Immature natural killer cell (primary cell): ENCODE measurements around the gene CLIC5. TPM values are rescaled to one million over a fixed set of nuclear protein-coding genes. Genes with fewer than 3 reads are reported as not detected.

Source experiments
- DNase-seq, 3 donors: peaks; one replicate each; pipeline ENCODE4 v3.0.0; 2022; ENCODE audit warnings: mixed read lengths in 1 of 3
- H3K27ac Mint-ChIP-seq, 6 donors: one replicate each; pipeline ENCODE4 v1.8.0; 2020; ENCODE audit warnings: mixed read lengths in 6 of 6, mild to moderate bottlenecking in 5 of 6, inconsistent platforms in 4 of 6, moderate library complexity in 3 of 6
- H3K27me3 Mint-ChIP-seq, 3 donors: one replicate each; pipeline ENCODE4 v1.8.0; 2020 to 2021; ENCODE audit warnings: low read depth in 3 of 3, mild to moderate bottlenecking in 3 of 3, mixed read lengths in 3 of 3, moderate library complexity in 3 of 3, inconsistent platforms in 1 of 3
- H3K36me3 Mint-ChIP-seq, 3 donors: one replicate each; pipeline ENCODE4 v1.8.0; 2020; ENCODE audit warnings: mixed read lengths in 3 of 3, inconsistent platforms in 2 of 3, mild to moderate bottlenecking in 2 of 3
- H3K4me1 Mint-ChIP-seq, 2 donors: one replicate each; pipeline ENCODE4 v1.8.0; 2020; ENCODE audit warnings: inconsistent platforms in 2 of 2, mild to moderate bottlenecking in 2 of 2, mixed read lengths in 2 of 2, moderate library complexity in 1 of 2
- H3K4me3 Mint-ChIP-seq, 5 donors: one replicate each; pipeline ENCODE4 v1.8.0; 2020; ENCODE audit warnings: mild to moderate bottlenecking in 5 of 5, mixed read lengths in 5 of 5, inconsistent platforms in 3 of 5, moderate library complexity in 3 of 5
- H3K9me3 Mint-ChIP-seq, 6 donors: one replicate each; pipeline ENCODE4 v1.8.0; 2020; ENCODE audit warnings: mild to moderate bottlenecking in 6 of 6, mixed read lengths in 6 of 6, inconsistent platforms in 4 of 6, moderate library complexity in 3 of 6
- polyA plus RNA-seq, 3 donors: library from polyadenylated mRNA; unstranded; fragments of 300-500 nt; fragmentation: Illumina TruSeq; gene quantifications; one replicate each; pipeline ENCODE4 v1.2.3, GENCODE V29; 2021

CLIC5 gene
- under 1 TPM in 1 of 3 donors, not detected in 2; 0.44 TPM for polyA plus RNA-seq

DNA sequence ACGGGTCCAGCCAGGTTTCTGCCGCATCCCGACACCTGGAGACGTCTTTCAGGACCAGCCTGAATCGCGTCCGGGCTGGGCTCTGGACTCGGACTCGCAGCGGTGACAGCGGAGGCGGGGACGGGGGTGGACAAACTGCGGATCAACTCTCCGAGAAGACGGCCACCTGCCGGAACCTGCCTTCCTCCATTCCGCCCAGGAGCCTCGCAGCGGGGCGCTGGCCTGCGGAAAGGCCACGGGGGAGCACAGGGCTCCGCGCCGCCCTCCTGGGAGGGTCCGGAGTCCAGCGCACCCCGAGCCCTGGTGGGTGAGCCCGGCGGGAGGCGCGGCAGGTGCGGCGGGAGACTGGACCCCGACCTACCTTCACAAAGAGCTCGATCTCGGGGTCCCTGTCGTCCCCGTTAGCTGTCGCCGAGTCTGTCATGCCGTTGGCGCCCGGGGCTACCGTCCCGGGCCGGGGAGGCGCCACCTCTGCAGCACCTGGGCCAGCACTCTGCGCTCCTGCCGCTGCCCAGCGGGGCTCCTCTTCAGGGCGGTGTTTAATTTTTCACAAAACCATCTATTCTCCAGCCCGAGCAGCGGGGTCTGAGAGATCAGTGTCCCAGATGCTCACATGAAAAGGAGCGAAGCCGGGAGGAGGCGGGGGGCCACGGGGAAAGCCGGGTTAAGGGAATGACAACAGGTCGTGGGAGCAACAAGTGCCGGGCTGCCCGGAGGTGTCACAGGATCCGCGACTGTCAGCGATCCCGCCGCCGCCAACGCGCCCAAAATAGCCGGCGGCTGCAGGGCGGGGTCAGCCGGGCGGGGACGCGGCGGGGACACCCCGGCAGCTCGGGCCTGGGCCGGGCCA lies at the start of gene CLIC5:
TSS of gene CLIC5 (minus strand) at position 742 of the 850 bp plus-strand sequence. CDS start at position 424, 318 bp downstream.
- Mint-ChIP-seq H3K36me3 (no peaks in the 10 kb centered on the region), H3K4me3 (peak within 1 kb of the TSS; percentile 77 to 89 (median 86)), H3K27ac (peak within 1 kb of the TSS in 5 of 6 donors; percentile 3 to 74 (median 62)), H3K9me3 (peaks cover 0 to 2% (median 0%) of the 10 kb centered on the region in 6 donors), H3K27me3 (peaks cover 10 to 20% (median 16%) of the 10 kb centered on the region in 3 donors), H3K4me1 (peaks cover 52 to 55% of the 10 kb centered on the region in 2 donors)
- DNase-seq: peak in 2 of 3 donors; percentile 24 to 25

DNA sequence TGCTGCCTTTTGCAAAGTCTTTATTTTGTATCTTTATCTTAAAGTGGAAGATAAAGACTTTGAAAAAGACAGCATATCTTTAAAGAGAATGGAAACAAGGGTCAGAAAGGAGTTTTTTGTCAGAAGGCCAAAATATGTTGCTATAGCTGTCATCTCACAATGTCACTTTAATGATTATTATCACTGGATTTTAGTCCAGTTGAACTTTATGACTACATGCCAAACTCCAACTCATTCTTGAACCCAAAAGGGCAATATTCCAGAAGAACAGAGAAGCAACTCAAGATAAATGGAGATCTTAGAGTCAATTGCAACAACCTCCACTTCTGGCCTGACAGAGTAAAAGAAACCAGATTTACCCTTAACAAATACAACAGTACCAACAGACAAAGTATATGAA lies 47.3 kb upstream of the CLIC5 start:
- Mint-ChIP-seq H3K27ac (no peak overlapping the region), H3K27me3 (peaks cover 0 to 4% (median 4%) of the 10 kb centered on the region in 3 donors), H3K9me3 (no peaks in the 10 kb centered on the region), H3K4me3 (no peak overlapping the region), H3K36me3 (peaks cover 0 to 8% (median 0%) of the 10 kb centered on the region in 3 donors), H3K4me1 (peaks cover 9 to 12% of the 10 kb centered on the region in 2 donors)
- DNase-seq: no peak

DNA sequence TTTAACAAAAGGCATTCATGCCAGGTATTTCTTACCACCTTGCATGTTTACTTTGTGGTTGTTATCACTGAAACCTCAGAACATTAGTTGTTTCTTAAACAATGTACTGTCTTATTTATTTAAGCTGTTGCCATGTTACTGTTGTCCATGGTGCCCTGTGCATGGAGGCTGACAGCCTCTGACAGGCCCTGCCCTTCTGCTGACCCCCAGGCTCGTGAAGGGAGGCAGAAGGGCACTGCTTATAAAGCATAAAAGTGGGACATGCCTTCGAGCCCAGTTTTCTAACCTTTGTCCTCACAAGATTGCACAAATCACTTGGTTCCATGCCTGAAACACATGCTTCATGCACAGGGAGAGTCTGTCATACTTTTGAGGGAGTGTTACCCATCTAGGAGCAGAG lies 46.7 kb upstream of the CLIC5 start:
- H3K27me3 Mint-ChIP-seq: peaks cover 1 to 6% (median 5%) of the 10 kb centered on the region in 3 donors
- no peaks in the 10 kb centered on the region for H3K9me3 Mint-ChIP-seq
- peaks cover 9 to 12% of the 10 kb centered on the region in 2 donors for H3K4me1 Mint-ChIP-seq
- peak; percentile 24 to 38 (median 28) for DNase-seq
- H3K4me3 Mint-ChIP-seq: no peak overlapping the region
- peaks cover 0 to 8% (median 0%) of the 10 kb centered on the region in 3 donors for H3K36me3 Mint-ChIP-seq
- H3K27ac Mint-ChIP-seq: peak overlapping the region in 2 of 6 donors; percentile 10 to 20

DNA sequence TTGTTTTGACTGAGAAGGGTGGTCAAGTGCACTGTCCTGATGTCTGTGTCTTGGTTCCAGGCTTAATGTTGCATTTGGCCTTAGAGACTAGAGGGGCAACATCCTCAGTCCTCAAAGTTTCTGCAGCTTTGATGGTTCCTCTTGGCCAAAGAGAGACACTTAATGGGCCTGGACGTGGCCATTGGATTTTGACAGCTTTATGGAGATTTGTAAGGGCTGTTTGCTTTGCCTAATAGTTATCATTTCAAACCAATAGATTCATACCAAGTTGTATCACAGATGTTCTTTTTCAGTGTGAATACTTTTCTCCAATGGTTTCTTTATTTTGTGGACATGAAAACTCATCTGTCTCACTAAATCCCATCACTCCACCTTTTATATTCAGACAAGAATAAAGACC lies 45.8 kb upstream of the CLIC5 start:
- H3K27me3 Mint-ChIP-seq: peaks cover 0 to 5% (median 5%) of the 10 kb centered on the region in 3 donors

DNA sequence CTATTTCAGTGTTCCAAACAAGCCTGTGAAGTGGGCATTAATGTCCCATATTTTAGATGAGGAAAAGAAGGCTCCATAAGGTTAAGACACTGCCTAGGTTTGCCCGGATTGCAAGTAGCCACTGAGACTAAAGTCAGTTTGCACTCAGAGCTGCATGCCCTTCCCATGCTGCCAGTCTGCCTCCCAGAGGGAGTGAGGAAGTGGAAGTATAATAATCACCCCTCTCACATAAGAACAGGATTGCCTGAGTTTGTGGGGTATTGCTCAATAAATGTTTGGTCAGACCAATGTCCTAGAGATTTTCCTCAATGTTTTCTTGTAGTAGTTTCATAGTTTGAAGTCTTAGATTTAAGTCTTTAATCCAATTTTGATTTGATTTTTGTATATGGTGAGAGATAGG lies 43.9 kb upstream of the CLIC5 start:
- Mint-ChIP-seq H3K9me3 (peaks cover 0 to 2% (median 0%) of the 10 kb centered on the region in 6 donors), H3K36me3 (peaks cover 0 to 5% (median 0%) of the 10 kb centered on the region in 3 donors), H3K27ac (no peak overlapping the region), H3K4me1 (peaks cover 9 to 12% of the 10 kb centered on the region in 2 donors), H3K4me3 (no peak overlapping the region), H3K27me3 (peaks cover 3 to 5% (median 4%) of the 10 kb centered on the region in 3 donors)
- no peak for DNase-seq

More for the DNA sequence above, 45.8 kb upstream of the CLIC5 start:
- Mint-ChIP-seq H3K36me3 (peaks cover 0 to 5% (median 0%) of the 10 kb centered on the region in 3 donors), H3K4me1 (peaks cover 9 to 12% of the 10 kb centered on the region in 2 donors), H3K27ac (no peak overlapping the region), H3K4me3 (no peak overlapping the region), H3K9me3 (no peaks in the 10 kb centered on the region)
- DNase-seq: no peak

DNA sequence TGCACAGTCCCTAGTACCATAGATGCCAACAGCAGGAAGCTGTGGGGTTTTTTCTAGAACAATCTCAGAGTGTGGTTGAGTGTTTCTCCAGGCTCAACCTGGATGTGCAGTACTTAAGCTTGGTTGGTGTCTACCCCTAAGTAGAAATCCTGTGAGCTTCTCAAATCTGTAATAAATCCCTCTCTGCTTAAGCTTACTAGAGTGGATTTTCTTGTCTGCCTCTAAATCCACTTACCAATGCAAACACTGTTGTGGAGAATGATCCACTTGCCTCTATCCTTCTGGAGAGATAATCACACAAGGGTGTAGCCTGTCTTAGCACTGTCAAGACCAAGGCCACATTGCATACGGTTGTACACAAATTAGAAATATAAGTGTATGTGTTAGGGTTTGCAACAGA lies 43.3 kb upstream of the CLIC5 start:
- Mint-ChIP-seq H3K4me3 (no peak overlapping the region), H3K27me3 (peaks cover 3 to 5% (median 4%) of the 10 kb centered on the region in 3 donors), H3K9me3 (peaks cover 0 to 2% (median 0%) of the 10 kb centered on the region in 6 donors), H3K27ac (no peak overlapping the region), H3K4me1 (peaks cover 9 to 12% of the 10 kb centered on the region in 2 donors), H3K36me3 (peaks cover 0 to 5% (median 0%) of the 10 kb centered on the region in 3 donors)
- DNase-seq: no peak

DNA sequence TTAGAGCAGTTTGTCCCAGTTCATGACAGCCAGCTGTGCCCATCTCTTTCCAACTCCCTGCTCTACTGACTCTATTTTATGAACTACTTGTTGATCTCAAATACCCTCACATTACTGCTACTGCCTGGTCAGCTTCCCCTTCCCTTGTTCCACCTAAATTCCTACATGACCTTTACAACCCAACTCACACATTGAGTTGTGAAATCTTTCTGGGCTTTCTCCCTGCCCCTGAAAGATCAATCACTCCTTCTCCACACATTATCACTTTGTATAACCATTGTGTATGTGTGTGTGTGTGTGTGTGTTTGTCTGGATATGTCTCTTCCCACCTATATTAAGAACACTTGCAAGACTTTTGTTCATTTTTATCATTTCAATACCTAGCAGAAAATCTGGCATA lies 42.1 kb upstream of the CLIC5 start:
- Mint-ChIP-seq H3K27ac (no peak overlapping the region), H3K4me3 (no peak overlapping the region), H3K4me1 (peaks cover 9 to 12% of the 10 kb centered on the region in 2 donors), H3K27me3 (peaks cover 3 to 6% (median 4%) of the 10 kb centered on the region in 3 donors), H3K9me3 (peaks cover 0 to 2% (median 0%) of the 10 kb centered on the region in 6 donors), H3K36me3 (no peaks in the 10 kb centered on the region)
- DNase-seq: no peak

DNA sequence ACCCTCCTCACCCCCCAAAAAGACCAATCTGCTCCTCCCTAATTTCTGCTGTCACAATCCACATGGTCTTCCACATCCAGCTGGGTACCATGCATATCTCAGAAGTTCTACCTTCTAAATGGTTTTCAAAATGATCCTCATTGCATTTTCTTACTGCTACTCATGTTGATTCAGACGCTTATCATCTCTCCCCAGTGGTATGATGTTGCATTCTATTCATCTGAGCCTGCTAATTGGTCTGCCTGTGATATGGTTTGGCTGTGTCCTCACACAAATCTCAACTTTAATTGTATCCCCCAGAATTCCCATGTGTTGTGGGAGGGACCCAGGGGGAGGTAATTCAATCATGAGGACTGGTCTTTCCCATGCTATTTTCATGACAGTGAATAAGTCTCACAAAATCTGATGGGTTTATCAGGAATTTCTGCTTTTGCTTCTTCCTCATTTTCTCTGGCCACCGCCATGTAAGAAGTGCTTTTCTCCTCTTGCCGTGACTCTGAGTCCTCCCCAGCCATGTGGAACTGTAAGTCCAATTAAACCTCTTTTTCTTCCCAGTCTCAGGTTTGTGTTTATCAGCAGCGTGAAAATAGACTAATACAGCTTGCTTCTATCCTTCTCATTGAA lies 41.4 kb upstream of the CLIC5 start:
- Mint-ChIP-seq H3K36me3 (no peaks in the 10 kb centered on the region), H3K4me3 (no peak overlapping the region), H3K27me3 (peaks cover 3 to 8% (median 4%) of the 10 kb centered on the region in 3 donors), H3K4me1 (peaks cover 4 to 5% of the 10 kb centered on the region in 2 donors), H3K27ac (no peak overlapping the region), H3K9me3 (peaks cover 0 to 2% (median 0%) of the 10 kb centered on the region in 6 donors)
- no peak for DNase-seq

DNA sequence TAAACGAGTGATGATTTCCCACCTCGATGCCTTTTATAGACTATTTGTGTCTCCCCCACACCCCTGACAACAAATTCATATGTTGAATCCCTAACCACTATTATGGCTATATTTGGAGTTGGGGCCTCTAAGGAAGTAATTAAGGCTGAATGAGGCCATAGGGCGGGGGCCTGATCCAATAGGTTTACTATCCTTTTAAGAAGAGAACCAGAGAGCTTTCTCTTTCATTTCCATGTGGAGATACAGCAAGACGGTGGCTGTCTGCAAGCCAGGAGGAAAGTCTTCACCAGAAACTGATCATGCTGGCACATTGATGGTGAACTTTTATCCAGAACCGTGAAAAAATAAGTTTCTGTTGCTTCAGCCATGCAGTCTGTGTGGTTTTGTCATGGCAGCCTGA lies 38.9 kb upstream of the CLIC5 start:
- no peaks in the 10 kb centered on the region for H3K4me1 Mint-ChIP-seq
- no peak overlapping the region for H3K27ac Mint-ChIP-seq
- H3K9me3 Mint-ChIP-seq: peaks cover 0 to 2% (median 0%) of the 10 kb centered on the region in 6 donors
- no peaks in the 10 kb centered on the region for H3K36me3 Mint-ChIP-seq
- H3K4me3 Mint-ChIP-seq: no peak overlapping the region
- no peak for DNase-seq
- peaks cover 3 to 13% (median 4%) of the 10 kb centered on the region in 3 donors for H3K27me3 Mint-ChIP-seq

DNA sequence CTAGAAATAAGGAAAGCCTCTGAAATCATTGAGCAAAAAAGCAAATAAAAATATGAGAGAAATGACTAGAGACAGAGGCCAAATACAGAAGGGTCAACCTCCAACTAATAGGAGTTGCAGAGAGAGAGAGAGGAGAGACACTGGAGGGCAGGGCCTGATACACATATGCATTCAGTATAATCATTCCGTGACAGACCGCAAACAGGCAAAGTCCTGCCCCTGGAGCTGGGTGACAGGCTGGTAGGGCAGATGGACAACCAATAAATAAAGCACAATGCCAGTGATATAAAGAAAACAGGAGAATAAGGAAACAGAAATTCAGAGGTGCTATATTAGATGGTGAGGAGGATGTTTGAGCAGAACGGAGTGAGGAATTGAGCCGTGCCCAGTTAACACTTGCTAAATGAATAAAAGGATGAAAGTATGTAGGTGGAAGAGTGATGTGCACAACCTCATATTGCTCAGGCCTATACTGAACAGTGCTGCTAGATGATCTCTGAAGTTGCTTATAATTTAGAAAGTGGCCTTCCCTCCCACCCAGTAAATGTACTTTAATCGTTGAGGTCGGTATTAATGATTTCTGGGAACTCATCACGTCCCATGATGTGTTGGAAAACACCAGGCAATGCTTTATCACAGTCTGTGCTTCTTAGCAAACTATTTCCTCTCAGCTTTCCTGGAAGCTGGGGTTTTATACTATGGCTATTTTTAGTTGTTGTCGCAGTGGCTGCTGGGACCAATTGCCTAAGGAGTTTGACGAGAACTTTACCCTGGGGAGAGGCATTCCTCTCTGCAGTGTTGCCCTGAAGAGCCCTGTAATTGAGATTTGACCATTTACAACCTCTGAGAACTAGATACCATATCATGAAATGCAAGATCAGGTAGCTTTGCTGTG lies 37.6 kb upstream of the CLIC5 start:
- DNase-seq: no peak
- no peak overlapping the region for H3K27ac Mint-ChIP-seq
- H3K4me1 Mint-ChIP-seq: no peaks in the 10 kb centered on the region
- H3K27me3 Mint-ChIP-seq: peaks cover 2 to 13% (median 4%) of the 10 kb centered on the region in 3 donors
- no peaks in the 10 kb centered on the region for H3K36me3 Mint-ChIP-seq
- H3K9me3 Mint-ChIP-seq: peaks cover 0 to 2% (median 0%) of the 10 kb centered on the region in 6 donors
- no peak overlapping the region for H3K4me3 Mint-ChIP-seq

DNA sequence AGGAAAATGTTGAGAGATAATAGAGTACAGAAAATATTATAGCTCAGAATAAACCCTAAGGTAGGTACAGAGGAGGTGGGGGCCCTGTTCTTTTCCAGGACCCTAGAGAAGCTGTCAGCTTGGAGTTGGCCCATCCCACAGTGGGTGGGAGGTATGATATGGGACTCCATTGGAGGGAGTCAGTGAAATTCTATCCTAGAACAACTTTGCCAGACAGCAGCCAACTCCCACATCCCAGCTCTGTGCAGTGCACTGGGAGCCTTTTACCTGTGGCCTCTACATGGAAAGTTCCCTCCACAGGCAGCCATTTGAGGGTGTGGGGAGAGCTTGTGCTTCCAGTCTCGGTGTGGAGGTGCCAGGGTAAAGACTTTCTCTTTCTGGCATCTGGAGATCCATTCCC lies 36.8 kb upstream of the CLIC5 start:
- peaks cover 0 to 2% (median 0%) of the 10 kb centered on the region in 6 donors for H3K9me3 Mint-ChIP-seq
- no peaks in the 10 kb centered on the region for H3K36me3 Mint-ChIP-seq
- H3K27ac Mint-ChIP-seq: no peak overlapping the region
- H3K4me3 Mint-ChIP-seq: no peak overlapping the region
- H3K27me3 Mint-ChIP-seq: peaks cover 0 to 9% (median 4%) of the 10 kb centered on the region in 3 donors
- no peak for DNase-seq
- no peaks in the 10 kb centered on the region for H3K4me1 Mint-ChIP-seq

DNA sequence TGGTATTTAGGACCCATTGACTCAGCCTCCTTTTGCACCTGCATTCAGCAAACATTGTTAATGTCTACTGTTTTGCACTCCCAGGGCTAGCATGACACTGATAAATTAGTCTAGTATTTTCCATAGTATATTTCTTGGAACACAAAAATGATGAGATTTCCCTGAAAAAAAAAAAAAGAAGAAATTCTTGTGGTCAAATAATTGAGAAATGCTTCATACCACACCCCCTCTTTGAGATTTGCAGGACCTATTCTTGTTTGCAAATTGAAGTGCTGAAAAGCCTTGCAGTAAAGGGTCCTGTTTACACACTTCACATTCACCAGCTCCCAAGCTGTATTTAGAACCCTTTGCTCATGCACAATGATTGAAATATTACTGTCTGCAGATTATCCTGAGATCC lies 36.3 kb upstream of the CLIC5 start:
- no peaks in the 10 kb centered on the region for H3K36me3 Mint-ChIP-seq
- no peak overlapping the region for H3K4me3 Mint-ChIP-seq
- H3K9me3 Mint-ChIP-seq: peaks cover 0 to 2% (median 0%) of the 10 kb centered on the region in 6 donors
- H3K4me1 Mint-ChIP-seq: no peaks in the 10 kb centered on the region
- DNase-seq: no peak
- H3K27ac Mint-ChIP-seq: no peak overlapping the region
- peaks cover 3 to 8% (median 4%) of the 10 kb centered on the region in 3 donors for H3K27me3 Mint-ChIP-seq

DNA sequence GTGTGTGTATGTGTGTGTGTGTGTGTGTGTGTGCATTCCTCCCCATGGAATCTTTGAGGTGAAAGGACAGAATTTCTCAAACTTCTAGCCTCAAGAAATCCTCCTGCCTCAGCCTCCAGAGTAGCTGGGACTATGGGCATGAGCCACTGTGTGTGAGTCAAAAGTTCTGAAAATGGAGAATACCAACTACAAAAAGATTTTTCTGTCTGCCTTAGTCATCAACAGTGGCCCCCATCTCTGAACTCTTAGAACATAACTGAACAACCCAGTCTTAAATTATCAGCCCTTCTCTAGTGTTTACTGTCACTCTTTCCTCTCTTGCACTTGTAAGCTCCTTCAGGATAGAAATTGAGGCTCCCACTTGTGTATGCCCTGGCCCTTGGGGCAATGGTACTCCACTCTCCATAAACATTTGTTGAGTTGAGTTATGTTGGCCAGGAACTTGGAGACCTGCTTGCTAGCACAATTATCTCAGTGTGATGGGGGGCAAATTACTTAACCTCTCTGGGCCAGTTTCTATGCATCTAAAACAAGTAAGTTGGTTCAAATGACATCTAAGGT lies 35.3 kb upstream of the CLIC5 start:
- no peaks in the 10 kb centered on the region for H3K4me1 Mint-ChIP-seq
- H3K27ac Mint-ChIP-seq: no peak overlapping the region
- H3K27me3 Mint-ChIP-seq: peaks cover 1 to 8% (median 7%) of the 10 kb centered on the region in 3 donors
- DNase-seq: no peak
- H3K9me3 Mint-ChIP-seq: peaks cover 0 to 2% (median 0%) of the 10 kb centered on the region in 6 donors
- no peaks in the 10 kb centered on the region for H3K36me3 Mint-ChIP-seq
- no peak overlapping the region for H3K4me3 Mint-ChIP-seq
